ENCODE data around the gene CDC40.

CDC40 gene

GRCh38 chr6:110181131-110182030 is 1.2 kb downstream of the CDC40 start:
- Histone ChIP-seq H3K36me3 (ENCODE audit: control insufficient read depth, insufficient read depth, low read length) (no peaks in the 10 kb centered on the region), H3K27me3 (ENCODE audit: control insufficient read depth, insufficient read depth, low read length) (no peaks in the 10 kb centered on the region), H3K4me1 (ENCODE audit: control insufficient read depth, insufficient read depth, low read length) (peaks cover 15% of the 10 kb centered on the region), H3K4me3 (ENCODE audit: low read length) (peak overlapping the region; percentile 89), H3K9me3 (ENCODE audit: control insufficient read depth, low read length) (no peaks in the 10 kb centered on the region), H3K9ac (ENCODE audit: low read length) (peak overlapping the region; percentile 70)

- no peak overlapping the region for H3K9ac ChIP-seq (ENCODE audit: low read length)
- no peaks in the 10 kb centered on the region for H3K36me3 ChIP-seq (ENCODE audit: control insufficient read depth, insufficient read depth, low read length)
- peaks cover 15% of the 10 kb centered on the region for H3K4me1 ChIP-seq (ENCODE audit: control insufficient read depth, insufficient read depth, low read length)
- no peaks in the 10 kb centered on the region for H3K27me3 ChIP-seq (ENCODE audit: control insufficient read depth, insufficient read depth, low read length)
- no peak overlapping the region for H3K4me3 ChIP-seq (ENCODE audit: low read length)
- H3K9me3 ChIP-seq (ENCODE audit: control insufficient read depth, low read length), result no peaks in the 10 kb centered on the region
These were observed 3.2 kb downstream of the CDC40 start for GRCh38 chr6:110183292-110183885.

GRCh38 chr6:110185879-110186278 is 5.7 kb downstream of the CDC40 start:
- no peak overlapping the region for H3K4me3 ChIP-seq (ENCODE audit: low read length)
- H3K9ac ChIP-seq (ENCODE audit: low read length), result no peak overlapping the region
- H3K4me1 ChIP-seq (ENCODE audit: control insufficient read depth, insufficient read depth, low read length), result peaks cover 15% of the 10 kb centered on the region

GRCh38 chr6:110188791-110189190 is 8.6 kb downstream of the CDC40 start:
- H3K4me1 ChIP-seq (ENCODE audit: control insufficient read depth, insufficient read depth, low read length), result no peaks in the 10 kb centered on the region
- no peaks in the 10 kb centered on the region for H3K36me3 ChIP-seq (ENCODE audit: control insufficient read depth, insufficient read depth, low read length)
- H3K4me3 ChIP-seq (ENCODE audit: low read length), result no peak overlapping the region
- no peak overlapping the region for H3K9ac ChIP-seq (ENCODE audit: low read length)
- H3K27me3 ChIP-seq (ENCODE audit: control insufficient read depth, insufficient read depth, low read length), result no peaks in the 10 kb centered on the region
- H3K9me3 ChIP-seq (ENCODE audit: control insufficient read depth, low read length), result no peaks in the 10 kb centered on the region

More at GRCh38 chr6:110185879-110186278, 5.7 kb downstream of the CDC40 start:
- no peaks in the 10 kb centered on the region for H3K9me3 ChIP-seq (ENCODE audit: control insufficient read depth, low read length)
- no peaks in the 10 kb centered on the region for H3K36me3 ChIP-seq (ENCODE audit: control insufficient read depth, insufficient read depth, low read length)
- no peaks in the 10 kb centered on the region for H3K27me3 ChIP-seq (ENCODE audit: control insufficient read depth, insufficient read depth, low read length)

- Histone ChIP-seq H3K36me3 (ENCODE audit: control insufficient read depth, insufficient read depth, low read length) (no peaks in the 10 kb centered on the region), H3K27me3 (ENCODE audit: control insufficient read depth, insufficient read depth, low read length) (no peaks in the 10 kb centered on the region), H3K9ac (ENCODE audit: low read length) (no peak overlapping the region), H3K9me3 (ENCODE audit: control insufficient read depth, low read length) (no peaks in the 10 kb centered on the region), H3K4me3 (ENCODE audit: low read length) (no peak overlapping the region), H3K4me1 (ENCODE audit: control insufficient read depth, insufficient read depth, low read length) (no peaks in the 10 kb centered on the region)
These were observed 10.5 kb downstream of the CDC40 start for GRCh38 chr6:110190726-110191125.

- H3K4me1 ChIP-seq (ENCODE audit: control insufficient read depth, insufficient read depth, low read length), result no peaks in the 10 kb centered on the region
- no peak overlapping the region for H3K9ac ChIP-seq (ENCODE audit: low read length)
- no peak overlapping the region for H3K4me3 ChIP-seq (ENCODE audit: low read length)
- no peaks in the 10 kb centered on the region for H3K9me3 ChIP-seq (ENCODE audit: control insufficient read depth, low read length)
- no peaks in the 10 kb centered on the region for H3K36me3 ChIP-seq (ENCODE audit: control insufficient read depth, insufficient read depth, low read length)
- H3K27me3 ChIP-seq (ENCODE audit: control insufficient read depth, insufficient read depth, low read length), result no peaks in the 10 kb centered on the region
These were observed 11.2 kb downstream of the CDC40 start for GRCh38 chr6:110191477-110191876.

- Histone ChIP-seq H3K27me3 (ENCODE audit: control insufficient read depth, insufficient read depth, low read length) (no peaks in the 10 kb centered on the region), H3K4me3 (ENCODE audit: low read length) (no peak overlapping the region), H3K36me3 (ENCODE audit: control insufficient read depth, insufficient read depth, low read length) (no peaks in the 10 kb centered on the region), H3K9me3 (ENCODE audit: control insufficient read depth, low read length) (no peaks in the 10 kb centered on the region), H3K4me1 (ENCODE audit: control insufficient read depth, insufficient read depth, low read length) (no peaks in the 10 kb centered on the region), H3K9ac (ENCODE audit: low read length) (no peak overlapping the region)
These were observed 15.4 kb downstream of the CDC40 start for GRCh38 chr6:110195639-110196038.

- Histone ChIP-seq H3K9me3 (ENCODE audit: control insufficient read depth, low read length) (no peaks in the 10 kb centered on the region), H3K4me3 (ENCODE audit: low read length) (no peak overlapping the region), H3K4me1 (ENCODE audit: control insufficient read depth, insufficient read depth, low read length) (no peaks in the 10 kb centered on the region), H3K27me3 (ENCODE audit: control insufficient read depth, insufficient read depth, low read length) (no peaks in the 10 kb centered on the region), H3K36me3 (ENCODE audit: control insufficient read depth, insufficient read depth, low read length) (no peaks in the 10 kb centered on the region), H3K9ac (ENCODE audit: low read length) (no peak overlapping the region)
These were observed 16.6 kb downstream of the CDC40 start for GRCh38 chr6:110196874-110197273.

- Histone ChIP-seq H3K4me1 (ENCODE audit: control insufficient read depth, insufficient read depth, low read length) (no peaks in the 10 kb centered on the region), H3K9me3 (ENCODE audit: control insufficient read depth, low read length) (no peaks in the 10 kb centered on the region), H3K36me3 (ENCODE audit: control insufficient read depth, insufficient read depth, low read length) (no peaks in the 10 kb centered on the region), H3K4me3 (ENCODE audit: low read length) (no peak overlapping the region), H3K27me3 (ENCODE audit: control insufficient read depth, insufficient read depth, low read length) (no peaks in the 10 kb centered on the region), H3K9ac (ENCODE audit: low read length) (no peak overlapping the region)
These were observed 18.3 kb downstream of the CDC40 start for GRCh38 chr6:110198561-110198960.

GRCh38 chr6:110201151-110201884 is 21.1 kb downstream of the CDC40 start:
- no peaks in the 10 kb centered on the region for H3K4me1 ChIP-seq (ENCODE audit: control insufficient read depth, insufficient read depth, low read length)
- no peak overlapping the region for H3K4me3 ChIP-seq (ENCODE audit: low read length)
- no peak overlapping the region for H3K9ac ChIP-seq (ENCODE audit: low read length)
- H3K36me3 ChIP-seq (ENCODE audit: control insufficient read depth, insufficient read depth, low read length), result no peaks in the 10 kb centered on the region
- H3K27me3 ChIP-seq (ENCODE audit: control insufficient read depth, insufficient read depth, low read length), result no peaks in the 10 kb centered on the region
- no peaks in the 10 kb centered on the region for H3K9me3 ChIP-seq (ENCODE audit: control insufficient read depth, low read length)

GRCh38 chr6:110207652-110208051 is 27.4 kb downstream of the CDC40 start:
- Histone ChIP-seq H3K9me3 (ENCODE audit: control insufficient read depth, low read length) (no peaks in the 10 kb centered on the region), H3K27me3 (ENCODE audit: control insufficient read depth, insufficient read depth, low read length) (no peaks in the 10 kb centered on the region), H3K4me3 (ENCODE audit: low read length) (no peak overlapping the region), H3K36me3 (ENCODE audit: control insufficient read depth, insufficient read depth, low read length) (peaks cover 4% of the 10 kb centered on the region), H3K4me1 (ENCODE audit: control insufficient read depth, insufficient read depth, low read length) (no peaks in the 10 kb centered on the region), H3K9ac (ENCODE audit: low read length) (no peak overlapping the region)

- no peaks in the 10 kb centered on the region for H3K4me1 ChIP-seq (ENCODE audit: control insufficient read depth, insufficient read depth, low read length)
- no peak overlapping the region for H3K9ac ChIP-seq (ENCODE audit: low read length)
- peaks cover 4% of the 10 kb centered on the region for H3K36me3 ChIP-seq (ENCODE audit: control insufficient read depth, insufficient read depth, low read length)
- H3K4me3 ChIP-seq (ENCODE audit: low read length), result no peak overlapping the region
- H3K9me3 ChIP-seq (ENCODE audit: control insufficient read depth, low read length), result no peaks in the 10 kb centered on the region
- no peaks in the 10 kb centered on the region for H3K27me3 ChIP-seq (ENCODE audit: control insufficient read depth, insufficient read depth, low read length)
These were observed 31.5 kb downstream of the CDC40 start for GRCh38 chr6:110211753-110212152.

Measured in mucosa of stomach (tissue), 1 donor.